A172 (cell line): ENCODE measurements around the gene GPR162. TPM values are rescaled to one million over a fixed set of nuclear protein-coding genes. Genes with fewer than 3 reads are reported as not detected.
"Not testable (repeated sequence)": the region's sequence is repeated elsewhere in the genome, so short reads cannot be mapped to it uniquely, and the experiment has no call there.

ENCODE experiments used
- DNase-seq: peaks from one replicate; pipeline ENCODE4 v3.0.0-alpha.2; 2015; ENCODE audit warnings: low spot score
- total RNA-seq: library from RNA; depleted of rRNA; stranded (reverse); fragments of >200 nt; shearing (Covaris generic); gene quantifications from 2 replicates; pipeline ENCODE4 v1.2.3, GENCODE V29; 2014

GPR162 gene
- total RNA-seq, 1 experiment from 2014 or later = 5.3 TPM

GRCh38 chr12:6854036-6854435 lies 32.4 kb downstream of the GPR162 start:
- no peak for DNase-seq

DNA sequence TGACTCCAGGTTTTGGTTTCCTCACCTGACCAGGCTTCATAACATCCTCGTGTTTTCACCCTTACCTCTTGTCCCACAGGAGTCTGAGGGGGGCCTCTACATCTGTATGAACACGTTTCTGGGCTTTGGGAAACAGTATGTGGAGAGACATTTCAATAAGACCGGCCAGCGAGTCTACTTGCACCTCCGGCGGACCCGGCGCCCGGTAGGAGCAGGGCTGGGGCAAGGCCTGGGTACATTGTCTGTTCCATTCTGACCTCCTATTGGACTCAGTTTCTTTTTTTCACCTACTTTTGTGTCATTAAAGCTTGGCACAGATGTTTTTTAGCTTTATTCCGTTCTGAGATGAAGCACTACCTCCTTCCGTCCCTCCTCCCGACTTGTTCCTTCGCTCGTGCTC lies 33.7 kb downstream of the GPR162 start:
- DNase-seq = no peak

DNA sequence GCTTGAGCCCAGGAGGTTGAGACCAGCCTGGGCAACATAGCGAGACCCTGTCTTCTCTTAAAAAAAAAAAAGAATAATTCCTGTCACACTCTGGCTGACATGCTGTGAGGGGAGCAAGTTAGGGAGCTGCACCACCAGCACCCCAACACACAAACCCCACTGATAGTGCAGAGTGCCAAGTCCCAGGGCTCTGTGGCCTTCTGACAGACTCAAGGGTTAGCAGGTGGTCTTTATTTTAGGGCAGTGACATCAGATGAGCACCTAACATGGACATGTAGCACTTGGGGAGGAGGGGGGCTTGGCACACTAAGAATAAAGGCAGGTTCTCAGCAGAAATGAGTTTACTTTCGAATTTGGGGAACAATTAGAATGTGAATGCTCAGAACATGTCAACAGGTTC lies 37.2 kb downstream of the GPR162 start:
- DNase-seq = no peak

GRCh38 chr12:6860116-6860515 lies 38.5 kb downstream of the GPR162 start:
- no peak for DNase-seq

DNA sequence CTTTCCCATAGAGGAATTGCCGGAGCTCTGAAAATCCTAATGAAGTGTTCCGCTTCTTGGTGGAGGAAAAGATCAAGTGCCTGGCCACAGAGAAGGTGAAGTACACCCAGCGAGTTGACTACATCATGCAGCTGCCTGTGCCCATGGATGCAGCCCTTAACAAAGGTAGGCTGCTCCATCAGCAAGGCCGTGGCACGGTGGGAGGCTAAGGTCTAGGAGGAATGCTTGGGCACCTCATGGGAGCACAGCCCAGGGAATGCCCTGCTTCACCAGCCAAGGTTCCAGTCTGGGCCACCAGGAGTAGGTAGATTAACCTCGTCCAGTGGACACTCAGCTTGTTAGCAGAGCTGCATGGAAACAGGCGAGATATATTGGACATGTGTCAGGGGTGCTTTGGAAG lies 39.3 kb downstream of the GPR162 start:
- no peak for DNase-seq

GRCh38 chr12:6861391-6861790 lies 39.8 kb downstream of the GPR162 start:
- no peak for DNase-seq

DNA sequence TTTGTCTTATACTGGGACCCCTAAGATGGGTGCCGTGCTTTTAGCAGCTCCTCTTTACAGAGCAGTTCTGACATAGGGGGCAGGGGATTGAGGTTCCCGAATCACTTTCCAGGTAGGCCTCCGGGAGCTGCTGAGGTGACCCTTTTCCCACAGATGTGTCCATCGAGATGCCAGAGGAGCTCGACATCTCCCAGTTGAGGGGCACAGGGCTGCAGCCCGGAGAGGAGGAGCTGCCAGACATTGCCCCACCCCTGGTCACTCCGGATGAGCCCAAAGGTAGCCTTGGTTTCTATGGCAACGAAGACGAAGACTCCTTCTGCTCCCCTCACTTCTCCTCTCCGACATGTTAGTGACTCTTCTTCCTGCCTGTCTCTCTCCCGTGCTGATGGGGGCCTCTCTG lies 41.4 kb downstream of the GPR162 start:
- DNase-seq = no peak

- no peak for DNase-seq
Observed at GRCh38 chr12:6863586-6864321, 42.1 kb downstream of the GPR162 start.

GRCh38 chr12:6865307-6865706 lies 43.7 kb downstream of the GPR162 start:
- DNase-seq = not testable (repeated sequence)

GRCh38 chr12:6866163-6866919 lies 44.7 kb downstream of the GPR162 start:
- no peak for DNase-seq

- DNase-seq = no peak
Observed at GRCh38 chr12:6866920-6867412, 45.3 kb downstream of the GPR162 start.

DNA sequence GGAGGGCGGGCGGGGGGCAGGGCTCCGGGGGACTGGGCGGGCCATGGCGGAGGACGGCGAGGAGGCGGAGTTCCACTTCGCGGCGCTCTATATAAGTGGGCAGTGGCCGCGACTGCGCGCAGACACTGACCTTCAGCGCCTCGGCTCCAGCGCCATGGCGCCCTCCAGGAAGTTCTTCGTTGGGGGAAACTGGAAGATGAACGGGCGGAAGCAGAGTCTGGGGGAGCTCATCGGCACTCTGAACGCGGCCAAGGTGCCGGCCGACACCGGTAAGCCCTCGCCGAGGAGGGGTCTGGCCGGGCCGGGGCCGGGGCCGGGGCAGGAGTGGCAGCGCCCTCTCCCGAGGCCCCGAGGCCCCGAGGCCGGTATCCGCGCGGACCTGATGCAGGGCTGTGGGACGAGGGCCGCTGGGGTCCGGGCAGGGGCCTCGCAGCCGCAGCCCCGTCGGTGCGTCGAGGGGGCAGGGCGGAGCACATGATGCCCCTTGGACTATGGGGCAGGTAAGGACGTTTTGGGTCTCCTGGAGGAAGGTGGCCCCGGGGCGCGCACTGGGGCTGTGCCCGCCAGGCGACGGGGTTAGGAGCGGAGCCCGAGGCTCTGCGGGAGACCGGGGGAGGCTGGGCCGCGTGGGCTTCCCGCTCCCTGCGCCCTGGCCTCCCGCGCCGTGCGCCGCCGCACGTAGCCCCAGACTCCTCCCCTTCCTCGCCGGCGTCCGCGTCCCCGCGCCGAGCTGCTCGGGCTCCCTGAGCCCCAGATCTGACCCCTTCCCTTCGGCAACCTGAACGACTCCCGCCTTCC lies 46.0 kb downstream of the GPR162 start, which contains the start of gene TPI1:
TSS of gene TPI1 (plus strand) at position 119 of the 798 bp plus-strand sequence. CDS start at position 155, 36 bp downstream.
- DNase-seq = peak; percentile 39

- no peak for DNase-seq
Observed at GRCh38 chr12:6868211-6869048, 46.8 kb downstream of the GPR162 start.

- peak; percentile 51 for DNase-seq
Observed at GRCh38 chr12:6869049-6870021, 47.7 kb downstream of the GPR162 start.

DNA sequence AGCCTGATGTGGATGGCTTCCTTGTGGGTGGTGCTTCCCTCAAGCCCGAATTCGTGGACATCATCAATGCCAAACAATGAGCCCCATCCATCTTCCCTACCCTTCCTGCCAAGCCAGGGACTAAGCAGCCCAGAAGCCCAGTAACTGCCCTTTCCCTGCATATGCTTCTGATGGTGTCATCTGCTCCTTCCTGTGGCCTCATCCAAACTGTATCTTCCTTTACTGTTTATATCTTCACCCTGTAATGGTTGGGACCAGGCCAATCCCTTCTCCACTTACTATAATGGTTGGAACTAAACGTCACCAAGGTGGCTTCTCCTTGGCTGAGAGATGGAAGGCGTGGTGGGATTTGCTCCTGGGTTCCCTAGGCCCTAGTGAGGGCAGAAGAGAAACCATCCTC lies 48.7 kb downstream of the GPR162 start:
- not testable (repeated sequence) for DNase-seq

DNA sequence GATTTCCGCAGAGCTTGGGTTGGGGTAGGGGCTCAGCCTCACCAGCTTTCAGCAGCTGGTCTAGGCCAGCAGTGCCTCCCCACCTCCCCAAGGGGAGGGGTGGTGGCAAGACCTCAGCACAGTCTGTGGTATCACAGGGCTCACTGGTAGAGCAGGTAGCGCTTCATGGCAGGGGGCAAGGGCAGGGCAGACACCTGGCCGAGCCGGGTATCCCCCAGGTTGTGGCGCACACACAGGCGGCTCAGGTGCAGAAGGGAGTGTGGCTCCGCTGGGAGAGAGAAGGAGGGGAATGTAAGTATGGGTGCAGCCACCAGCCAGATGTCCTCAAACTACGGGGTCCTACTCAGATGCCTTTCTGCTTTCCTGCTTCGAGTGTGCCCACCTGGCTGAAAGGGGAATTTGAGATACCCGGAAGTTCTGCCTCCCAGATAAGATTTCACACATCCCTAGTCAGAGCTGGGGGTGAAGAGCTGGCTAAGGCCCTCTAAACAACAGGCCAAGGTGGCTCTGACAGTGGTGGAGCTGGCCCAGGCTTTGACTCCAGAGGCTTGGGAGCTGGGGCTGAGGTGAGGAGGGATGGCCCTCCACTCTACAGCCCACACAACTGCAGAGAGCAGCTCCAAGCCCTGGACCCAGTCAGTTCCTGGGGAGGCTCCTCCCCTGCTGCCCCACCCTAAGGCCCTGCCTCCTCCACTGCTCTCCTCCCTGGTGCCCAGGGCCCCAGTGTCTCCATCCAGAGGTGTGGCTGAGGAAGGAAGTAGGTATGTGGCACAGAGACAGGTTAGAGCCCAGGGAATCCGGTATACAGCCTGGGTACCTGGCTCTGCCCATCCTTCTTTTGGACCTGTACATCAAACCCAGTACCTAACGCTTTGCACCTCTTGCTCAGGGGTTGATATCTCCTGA lies 49.7 kb downstream of the GPR162 start:
- no peak for DNase-seq

GRCh38 chr12:6872073-6873048 lies 50.7 kb downstream of the GPR162 start:
- no peak for DNase-seq
